Esophagus muscularis mucosa (tissue), 4 donors: ENCODE data around the gene ERCC1. TPM values are rescaled to one million over a fixed set of nuclear protein-coding genes. Genes with fewer than 3 reads are reported as not detected.

Source experiments
- DNase-seq: peaks from one replicate; pipeline ENCODE4 v3.0.0-alpha.2; 2017; ENCODE audit errors: extremely low spot score
- H3K27ac ChIP-seq, 4 donors: fragments of 200-600 bp; sonication (generic); replicated peaks in 1 of 4; 1 replicate in 3 of 4; 2 replicates in 1 of 4; pipeline ENCODE4 v1.5.1; 2016 to 2019; ENCODE audit warnings: mild to moderate bottlenecking in 1 of 4
- H3K27me3 ChIP-seq, 4 donors: fragments of 200-600 bp; sonication (generic); one replicate each; pipeline versions ENCODE4 v1.5.1 to v1.6.0; 2016 to 2019
- H3K36me3 ChIP-seq, 4 donors: fragments of 200-600 bp; sonication (generic); one replicate each; pipeline ENCODE4 v1.5.1; 2016 to 2019
- H3K4me1 ChIP-seq, 4 donors: fragments of 200-600 bp; sonication (generic); one replicate each; pipeline ENCODE4 v1.5.1; 2016 to 2019
- H3K4me3 ChIP-seq, 4 donors: fragments of 200-600 bp; sonication (generic); 1 replicate in 2 of 4; 2 replicates in 2 of 4; pipeline ENCODE4 v1.5.1; 2016 to 2019; ENCODE audit warnings: mild to moderate bottlenecking in 4 of 4, moderate library complexity in 1 of 4
- H3K9me3 ChIP-seq, 4 donors: fragments of 200-600 bp; sonication (generic); 1 replicate in 3 of 4; 2 replicates in 1 of 4; pipeline ENCODE4 v1.5.1; 2016 to 2019
- CTCF ChIP-seq, 3 experiments: fragments of 200-600 bp in 2 of 3; fragments of 450-650 bp in 1 of 3; sonication (generic) in 2 of 3; IDR thresholded peaks; one replicate each; pipeline ENCODE4 v1.5.1; 2017 to 2019; ENCODE audit warnings: antibody characterized with exemption in 3 of 3, mild to moderate bottlenecking in 2 of 3, moderate library complexity in 1 of 3
- EP300 ChIP-seq: sonication (generic); formaldehyde crosslinking; IDR thresholded peaks from one replicate; pipeline ENCODE4 v1.6.1; 2017; ENCODE audit warnings: antibody characterized with exemption
- POLR2A ChIP-seq: fragments of 450-650 bp; IDR thresholded peaks from one replicate; pipeline ENCODE4 v1.6.1; 2017; ENCODE audit warnings: antibody characterized with exemption, moderate library complexity, mild to moderate bottlenecking, low read depth
- POLR2AphosphoS5 ChIP-seq, 2 donors: sonication (generic); formaldehyde crosslinking; IDR thresholded peaks; one replicate each; pipeline ENCODE4 v1.6.1; 2017; ENCODE audit warnings: antibody characterized with exemption in 2 of 2
- WGBS: methylation state at CpG from one replicate; pipeline ENCODE4 v1.1.5; 2018; 5-methylcytosine and 5-hydroxymethylcytosine counted together
- intact Hi-C: fragments of 100-400 bp; cut with DNase I; formaldehyde crosslinking; loops from one replicate; pipeline ENCODE4 v1.15.1; 2023
- total RNA-seq, 4 donors: library from RNA; depleted of rRNA; stranded (reverse); fragments of >200 nt; gene quantifications; one replicate each; pipeline versions ENCODE4 v1.1.0 to v1.2.1, GENCODE V29; 2016

The ERCC1 gene
- total RNA-seq, 4 donors from 2014 or later, result 62.8 to 102 (median 69.3) TPM

- TF ChIP-seq CTCF (IDR thresholded peaks at IDR 0.05), result no peak
- no peak for TF ChIP-seq POLR2AphosphoS5 (IDR thresholded peaks at IDR 0.05)
- no peak for TF ChIP-seq EP300
- no peak for TF ChIP-seq POLR2A
- Histone ChIP-seq H3K4me1 (peaks cover 19 to 24% (median 24%) of the 10 kb centered on the region in 4 donors), H3K4me3 (no peak overlapping the region), H3K27me3 (peaks cover 0 to 5% (median 0%) of the 10 kb centered on the region in 4 donors), H3K36me3 (no peaks in the 10 kb centered on the region), H3K27ac (no peak overlapping the region), H3K9me3 (no peaks in the 10 kb centered on the region)
- intact Hi-C loops, result no loop called here
- WGBS, result 50% methylated on average over 5 of the region's 8 CpGs
- DNase-seq, result no peak
These were observed 41.2 kb upstream of the ERCC1 start for GRCh38 chr19:45464852-45465441.

- intact Hi-C loops, result no loop called here
- 94% methylated on average over 2 of the region's 2 CpGs for WGBS
- no peak overlapping the region for H3K27ac ChIP-seq
- H3K4me1 ChIP-seq, result peaks cover 17 to 22% (median 21%) of the 10 kb centered on the region in 4 donors
- H3K4me3 ChIP-seq, result no peak overlapping the region
- H3K27me3 ChIP-seq, result peaks cover 0 to 5% (median 0%) of the 10 kb centered on the region in 4 donors
- no peaks in the 10 kb centered on the region for H3K36me3 ChIP-seq
- no peak for TF ChIP-seq POLR2A
- TF ChIP-seq POLR2AphosphoS5 (IDR thresholded peaks at IDR 0.05), result no peak
- no peak for TF ChIP-seq CTCF (IDR thresholded peaks at IDR 0.05)
- TF ChIP-seq EP300, result no peak
- no peak for DNase-seq
- no peaks in the 10 kb centered on the region for H3K9me3 ChIP-seq
These were observed 40.6 kb upstream of the ERCC1 start for GRCh38 chr19:45464274-45464673.

GRCh38 chr19:45463241-45463640 is 39.5 kb upstream of the ERCC1 start:
- no peak for DNase-seq
- H3K4me3 ChIP-seq, result no peak overlapping the region
- H3K9me3 ChIP-seq, result no peaks in the 10 kb centered on the region
- intact Hi-C loops, result no loop called here
- H3K36me3 ChIP-seq, result no peaks in the 10 kb centered on the region
- 72% methylated on average over 4 of the region's 4 CpGs for WGBS
- TF ChIP-seq CTCF (IDR thresholded peaks at IDR 0.05) (no peak), POLR2AphosphoS5 (IDR thresholded peaks at IDR 0.05) (no peak), EP300 (no peak), POLR2A (no peak)
- H3K4me1 ChIP-seq, result peaks cover 11 to 15% (median 14%) of the 10 kb centered on the region in 4 donors
- H3K27me3 ChIP-seq, result peaks cover 0 to 5% (median 0%) of the 10 kb centered on the region in 4 donors
- no peak overlapping the region for H3K27ac ChIP-seq

GRCh38 chr19:45462174-45462573 is 38.5 kb upstream of the ERCC1 start:
- H3K27ac ChIP-seq, result no peak overlapping the region
- intact Hi-C loops, result no loop called here
- no peak for TF ChIP-seq EP300
- no peak for TF ChIP-seq POLR2AphosphoS5 (IDR thresholded peaks at IDR 0.05)
- TF ChIP-seq POLR2A, result no peak
- WGBS, result 80% methylated on average over 4 of the region's 4 CpGs
- no peaks in the 10 kb centered on the region for H3K36me3 ChIP-seq
- H3K4me3 ChIP-seq, result no peak overlapping the region
- no peaks in the 10 kb centered on the region for H3K9me3 ChIP-seq
- DNase-seq, result no peak
- no peaks in the 10 kb centered on the region for H3K27me3 ChIP-seq
- H3K4me1 ChIP-seq, result peaks cover 5 to 6% (median 6%) of the 10 kb centered on the region in 4 donors

- H3K27ac ChIP-seq, result no peak overlapping the region
- 82% methylated on average over 5 of the region's 8 CpGs for WGBS
- H3K27me3 ChIP-seq, result no peaks in the 10 kb centered on the region
- peaks cover 3 to 7% (median 6%) of the 10 kb centered on the region in 4 donors for H3K4me1 ChIP-seq
- no peak for DNase-seq
- intact Hi-C loops, result no loop called here
- no peaks in the 10 kb centered on the region for H3K9me3 ChIP-seq
- H3K4me3 ChIP-seq, result no peak overlapping the region
- TF ChIP-seq POLR2A, result no peak
- no peak for TF ChIP-seq EP300
- TF ChIP-seq CTCF (IDR thresholded peaks at IDR 0.05), result no peak
- no peak for TF ChIP-seq POLR2AphosphoS5 (IDR thresholded peaks at IDR 0.05)
- H3K36me3 ChIP-seq, result no peaks in the 10 kb centered on the region
These were observed 37.2 kb upstream of the ERCC1 start for GRCh38 chr19:45460807-45461347.
